ENCODE data around the gene P2RX1. TPM values are rescaled to one million over a fixed set of nuclear protein-coding genes. Genes with fewer than 3 reads are reported as not detected.

The P2RX1 gene
- total RNA-seq, 1 donor from 2014 or later = not detected

DNA sequence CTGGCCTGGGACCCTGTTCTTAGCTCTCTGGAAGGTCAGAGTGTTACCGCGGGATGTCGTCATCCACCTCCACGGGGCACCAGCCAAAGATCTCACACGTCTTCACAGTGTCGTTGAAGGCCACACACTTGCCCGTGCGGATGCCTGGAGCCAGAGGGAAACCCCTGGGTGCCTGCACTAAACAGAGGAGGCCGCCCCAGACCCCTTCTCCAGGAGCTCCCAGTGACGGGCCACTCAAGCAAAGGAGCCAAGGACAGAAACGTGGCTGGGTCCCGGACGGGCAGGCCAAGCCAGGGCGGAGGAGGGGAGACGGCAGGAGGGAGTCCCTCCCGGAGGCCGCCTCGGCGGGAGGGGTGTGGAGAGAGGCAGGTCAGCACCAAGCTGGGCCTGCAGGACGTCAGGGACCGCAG lies 12.4 kb downstream of the P2RX1 start:
- Mint-ChIP-seq H3K4me3 (ENCODE audit: unreplicated experiment) (no peak overlapping the region), H3K9me3 (ENCODE audit: unreplicated experiment) (no peaks in the 10 kb centered on the region), H3K27me3 (ENCODE audit: unreplicated experiment) (peaks cover 4% of the 10 kb centered on the region), H3K36me3 (ENCODE audit: unreplicated experiment) (no peaks in the 10 kb centered on the region), H3K4me1 (ENCODE audit: unreplicated experiment) (no peaks in the 10 kb centered on the region), H3K27ac (ENCODE audit: unreplicated experiment) (no peak overlapping the region)
- TF ChIP-seq, protein P1, sequence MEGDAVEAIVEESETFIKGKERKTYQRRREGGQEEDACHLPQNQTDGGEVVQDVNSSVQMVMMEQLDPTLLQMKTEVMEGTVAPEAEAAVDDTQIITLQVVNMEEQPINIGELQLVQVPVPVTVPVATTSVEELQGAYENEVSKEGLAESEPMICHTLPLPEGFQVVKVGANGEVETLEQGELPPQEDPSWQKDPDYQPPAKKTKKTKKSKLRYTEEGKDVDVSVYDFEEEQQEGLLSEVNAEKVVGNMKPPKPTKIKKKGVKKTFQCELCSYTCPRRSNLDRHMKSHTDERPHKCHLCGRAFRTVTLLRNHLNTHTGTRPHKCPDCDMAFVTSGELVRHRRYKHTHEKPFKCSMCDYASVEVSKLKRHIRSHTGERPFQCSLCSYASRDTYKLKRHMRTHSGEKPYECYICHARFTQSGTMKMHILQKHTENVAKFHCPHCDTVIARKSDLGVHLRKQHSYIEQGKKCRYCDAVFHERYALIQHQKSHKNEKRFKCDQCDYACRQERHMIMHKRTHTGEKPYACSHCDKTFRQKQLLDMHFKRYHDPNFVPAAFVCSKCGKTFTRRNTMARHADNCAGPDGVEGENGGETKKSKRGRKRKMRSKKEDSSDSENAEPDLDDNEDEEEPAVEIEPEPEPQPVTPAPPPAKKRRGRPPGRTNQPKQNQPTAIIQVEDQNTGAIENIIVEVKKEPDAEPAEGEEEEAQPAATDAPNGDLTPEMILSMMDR (IDR thresholded peaks at IDR 0.05) = no peak
- no peak for DNase-seq (ENCODE audit: extremely low spot score, unreplicated experiment)

DNA sequence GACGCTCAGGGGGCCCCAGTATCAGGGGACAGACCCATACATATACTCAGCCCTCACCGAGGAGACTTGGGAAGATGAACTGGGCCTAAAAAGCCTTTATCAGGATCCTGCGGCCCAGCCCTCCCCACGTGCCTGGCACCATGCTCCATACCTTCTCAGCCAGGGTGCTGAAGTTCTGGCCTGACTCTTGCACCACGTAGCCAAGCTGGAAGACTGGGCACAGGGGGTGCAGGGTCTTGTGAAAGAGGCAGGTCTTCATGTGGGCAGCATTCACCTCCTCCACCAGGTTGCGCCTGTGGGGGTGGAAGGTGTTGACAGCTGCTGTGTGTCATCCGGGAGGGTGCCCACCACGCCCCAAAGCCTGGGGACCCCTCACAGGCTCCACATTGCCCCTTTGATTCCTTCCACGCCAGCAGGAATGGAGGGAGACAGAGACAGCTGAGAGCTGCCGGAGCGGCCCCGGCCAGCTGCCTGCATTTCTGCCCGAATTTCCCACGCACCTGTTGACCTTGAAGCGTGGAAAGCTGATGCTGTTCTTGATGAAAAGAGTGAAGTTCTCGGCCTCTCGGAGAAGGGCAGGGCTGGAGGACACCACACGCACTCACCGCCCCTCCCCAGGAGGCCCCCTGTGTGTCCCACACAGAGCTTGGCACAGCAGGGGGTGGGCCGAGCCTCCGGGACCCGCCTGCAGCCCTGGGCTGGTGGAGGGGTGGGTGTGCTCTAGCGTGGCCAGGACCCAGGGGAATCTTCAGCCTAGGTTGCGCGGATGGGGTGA lies 13.0 kb downstream of the P2RX1 start:
- Mint-ChIP-seq H3K4me1 (ENCODE audit: unreplicated experiment) (no peaks in the 10 kb centered on the region), H3K27ac (ENCODE audit: unreplicated experiment) (no peak overlapping the region), H3K4me3 (ENCODE audit: unreplicated experiment) (no peak overlapping the region), H3K27me3 (ENCODE audit: unreplicated experiment) (peaks cover 4% of the 10 kb centered on the region), H3K9me3 (ENCODE audit: unreplicated experiment) (no peaks in the 10 kb centered on the region), H3K36me3 (ENCODE audit: unreplicated experiment) (no peaks in the 10 kb centered on the region)
- TF ChIP-seq, protein P1 (IDR thresholded peaks at IDR 0.05) = no peak
- DNase-seq (ENCODE audit: extremely low spot score, unreplicated experiment) = no peak

DNA sequence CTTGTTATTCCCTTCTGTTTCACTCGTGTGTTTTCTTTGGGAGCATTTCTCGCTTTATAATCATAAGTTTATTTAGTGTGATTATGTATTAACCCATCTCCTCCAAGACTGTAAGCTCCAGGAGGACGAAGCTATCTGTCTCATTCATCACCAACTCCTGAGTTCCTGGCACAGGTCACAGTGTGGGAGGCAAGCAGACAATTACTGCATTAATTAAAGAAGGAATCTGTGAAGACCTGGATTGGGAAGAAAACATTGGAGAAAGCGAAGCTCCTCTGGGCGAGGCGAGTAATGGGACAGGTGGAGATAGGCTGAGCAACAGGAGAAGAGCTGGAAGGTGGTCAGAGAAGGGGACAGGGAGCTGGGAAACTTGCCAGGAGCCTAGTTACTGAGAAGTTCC lies 15.6 kb downstream of the P2RX1 start:
- H3K27me3 Mint-ChIP-seq (ENCODE audit: unreplicated experiment) = peaks cover 4% of the 10 kb centered on the region
- H3K4me3 Mint-ChIP-seq (ENCODE audit: unreplicated experiment) = no peak overlapping the region
- DNase-seq (ENCODE audit: extremely low spot score, unreplicated experiment) = no peak
- H3K9me3 Mint-ChIP-seq (ENCODE audit: unreplicated experiment) = no peaks in the 10 kb centered on the region
- H3K27ac Mint-ChIP-seq (ENCODE audit: unreplicated experiment) = no peak overlapping the region
- H3K36me3 Mint-ChIP-seq (ENCODE audit: unreplicated experiment) = no peaks in the 10 kb centered on the region
- TF ChIP-seq, protein P1 (IDR thresholded peaks at IDR 0.05) = no peak
- H3K4me1 Mint-ChIP-seq (ENCODE audit: unreplicated experiment) = no peaks in the 10 kb centered on the region

DNA sequence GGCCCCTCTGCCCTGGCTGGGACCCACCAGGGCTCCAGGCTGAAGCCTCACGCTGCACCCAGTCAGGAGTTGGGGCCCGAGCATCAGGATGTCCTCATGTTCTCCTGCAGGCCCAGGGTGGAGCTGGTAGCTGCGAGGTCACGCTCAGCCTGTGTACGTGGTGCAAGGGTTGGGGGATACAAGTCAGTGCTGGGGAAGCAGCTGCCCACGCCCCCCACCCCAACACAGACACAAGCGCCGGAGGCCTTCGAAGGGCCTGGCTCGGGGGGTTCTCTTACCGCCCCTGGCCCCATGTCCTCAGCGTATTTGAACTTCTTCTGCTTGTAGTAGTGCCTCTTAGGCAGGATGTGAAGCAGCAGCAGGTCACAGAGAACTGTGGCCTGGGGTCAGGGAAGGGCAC lies 18.5 kb downstream of the P2RX1 start:
- H3K27me3 Mint-ChIP-seq (ENCODE audit: unreplicated experiment) = peaks cover 4% of the 10 kb centered on the region
- no peak overlapping the region for H3K4me3 Mint-ChIP-seq (ENCODE audit: unreplicated experiment)
- H3K9me3 Mint-ChIP-seq (ENCODE audit: unreplicated experiment) = no peaks in the 10 kb centered on the region
- no peak overlapping the region for H3K27ac Mint-ChIP-seq (ENCODE audit: unreplicated experiment)
- DNase-seq (ENCODE audit: extremely low spot score, unreplicated experiment) = no peak
- TF ChIP-seq, protein P1 (IDR thresholded peaks at IDR 0.05) = no peak
- H3K36me3 Mint-ChIP-seq (ENCODE audit: unreplicated experiment) = no peaks in the 10 kb centered on the region
- H3K4me1 Mint-ChIP-seq (ENCODE audit: unreplicated experiment) = peaks cover 21% of the 10 kb centered on the region

DNA sequence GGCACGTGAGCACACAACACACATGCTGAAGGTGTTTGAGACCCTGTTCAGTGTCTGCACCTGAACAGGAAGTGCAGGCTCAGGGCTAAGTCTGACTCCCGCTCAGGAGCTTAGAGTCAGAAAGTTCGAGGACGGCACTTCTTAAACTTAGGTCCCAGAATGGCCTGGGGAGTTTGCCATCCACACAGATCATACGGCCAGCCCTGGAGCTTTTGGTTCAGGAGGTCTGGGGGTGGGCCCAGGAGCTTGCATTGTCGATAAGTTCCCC lies 19.4 kb downstream of the P2RX1 start:
- H3K4me1 Mint-ChIP-seq (ENCODE audit: unreplicated experiment) = peaks cover 24% of the 10 kb centered on the region
- no peak overlapping the region for H3K4me3 Mint-ChIP-seq (ENCODE audit: unreplicated experiment)
- DNase-seq (ENCODE audit: extremely low spot score, unreplicated experiment) = no peak
- no peak overlapping the region for H3K27ac Mint-ChIP-seq (ENCODE audit: unreplicated experiment)
- peaks cover 4% of the 10 kb centered on the region for H3K27me3 Mint-ChIP-seq (ENCODE audit: unreplicated experiment)
- no peaks in the 10 kb centered on the region for H3K36me3 Mint-ChIP-seq (ENCODE audit: unreplicated experiment)
- TF ChIP-seq, protein P1 (IDR thresholded peaks at IDR 0.05) = no peak
- no peaks in the 10 kb centered on the region for H3K9me3 Mint-ChIP-seq (ENCODE audit: unreplicated experiment)

Data from osteocyte (in vitro differentiated cells).